ENCODE data around the gene AOAH. TPM values are rescaled to one million over a fixed set of nuclear protein-coding genes. Genes with fewer than 3 reads are reported as not detected.

AOAH gene
- total RNA-seq, 1 experiment from 2014 or later: not detected

- Histone ChIP-seq H3K4me1 (no peaks in the 10 kb centered on the region), H3K4me3 (ENCODE audit: low read depth, low read length) (no peak overlapping the region), H3K9me3 (no peaks in the 10 kb centered on the region), H3K36me3 (ENCODE audit: control insufficient read depth, insufficient read depth, low read length) (no peaks in the 10 kb centered on the region), H3K27me3 (replicated peaks; ENCODE audit: control insufficient read depth, insufficient read depth, low read length) (no peaks in the 10 kb centered on the region)
- peaks cover 8% of the 10 kb centered on the region for H3K9me3 Mint-ChIP-seq (ENCODE audit: unreplicated experiment)
- ChIA-PET POLR2A (no interaction called here), CTCF (no interaction called here)
- peaks cover 2% of the 10 kb centered on the region for H3K27me3 Mint-ChIP-seq (ENCODE audit: insufficient read depth, unreplicated experiment)
- BruUV-seq (replicated peaks): no TSS peak
- no peak overlapping the region for H3K4me3 Mint-ChIP-seq (ENCODE audit: unreplicated experiment)
- no peak for TF ChIP-seq CTCF (IDR thresholded peaks at IDR 0.05; ENCODE audit: insufficient read depth in 1 of 2, low read depth in 1 of 2, low read length in 1 of 2, severe bottlenecking in 1 of 2, unreplicated experiment in 1 of 2)
- no peak for DNase-seq
- H3K4me1 Mint-ChIP-seq (ENCODE audit: low read depth, unreplicated experiment): no peaks in the 10 kb centered on the region
- intact Hi-C loops (cut with micrococcal nuclease; ENCODE audit: unreplicated experiment): no loop called here
- no peak overlapping the region for H3K27ac Mint-ChIP-seq (ENCODE audit: unreplicated experiment)
- H3K36me3 Mint-ChIP-seq (ENCODE audit: insufficient read depth, unreplicated experiment): no peaks in the 10 kb centered on the region
Observed at GRCh38 chr7:36726806-36727503, 2.7 kb upstream of the AOAH start.

GRCh38 chr7:36726311-36726710, 2.0 kb upstream of the AOAH start:
- Histone ChIP-seq H3K36me3 (ENCODE audit: control insufficient read depth, insufficient read depth, low read length) (no peaks in the 10 kb centered on the region), H3K9me3 (no peaks in the 10 kb centered on the region), H3K4me1 (no peaks in the 10 kb centered on the region), H3K27me3 (replicated peaks; ENCODE audit: control insufficient read depth, insufficient read depth, low read length) (no peaks in the 10 kb centered on the region), H3K4me3 (ENCODE audit: low read depth, low read length) (no peak overlapping the region)
- CTCF ChIA-PET: no interaction called here
- H3K36me3 Mint-ChIP-seq (ENCODE audit: insufficient read depth, unreplicated experiment): no peaks in the 10 kb centered on the region
- no peak overlapping the region for H3K27ac Mint-ChIP-seq (ENCODE audit: unreplicated experiment)
- H3K4me1 Mint-ChIP-seq (ENCODE audit: low read depth, unreplicated experiment): no peaks in the 10 kb centered on the region
- intact Hi-C loops (cut with micrococcal nuclease; ENCODE audit: unreplicated experiment): no loop called here
- H3K9me3 Mint-ChIP-seq (ENCODE audit: unreplicated experiment): peaks cover 2% of the 10 kb centered on the region
- BruUV-seq (replicated peaks): no TSS peak
- DNase-seq: no peak
- TF ChIP-seq CTCF (IDR thresholded peaks at IDR 0.05; ENCODE audit: insufficient read depth in 1 of 2, low read depth in 1 of 2, low read length in 1 of 2, severe bottlenecking in 1 of 2, unreplicated experiment in 1 of 2): no peak
- no peak overlapping the region for H3K4me3 Mint-ChIP-seq (ENCODE audit: unreplicated experiment)
- H3K27me3 Mint-ChIP-seq (ENCODE audit: insufficient read depth, unreplicated experiment): no peaks in the 10 kb centered on the region
- POLR2A ChIA-PET: no interaction called here

- CTCF ChIA-PET: no interaction called here
- no TSS peak for BruUV-seq (replicated peaks)
Observed at GRCh38 chr7:36724996-36725395, 702 bp upstream of the AOAH start.

More at GRCh38 chr7:36724996-36725395, 702 bp upstream of the AOAH start:
- no peak for TF ChIP-seq CTCF (IDR thresholded peaks at IDR 0.05; ENCODE audit: insufficient read depth in 1 of 2, low read depth in 1 of 2, low read length in 1 of 2, severe bottlenecking in 1 of 2, unreplicated experiment in 1 of 2)
- Mint-ChIP-seq H3K9me3 (ENCODE audit: unreplicated experiment) (no peaks in the 10 kb centered on the region), H3K27me3 (ENCODE audit: insufficient read depth, unreplicated experiment) (no peaks in the 10 kb centered on the region), H3K27ac (ENCODE audit: unreplicated experiment) (no peak overlapping the region), H3K36me3 (ENCODE audit: insufficient read depth, unreplicated experiment) (no peaks in the 10 kb centered on the region), H3K4me1 (ENCODE audit: low read depth, unreplicated experiment) (no peaks in the 10 kb centered on the region), H3K4me3 (ENCODE audit: unreplicated experiment) (no peak overlapping the region)
- Histone ChIP-seq H3K27me3 (replicated peaks; ENCODE audit: control insufficient read depth, insufficient read depth, low read length) (no peaks in the 10 kb centered on the region), H3K9me3 (no peaks in the 10 kb centered on the region), H3K4me1 (no peaks in the 10 kb centered on the region), H3K4me3 (ENCODE audit: low read depth, low read length) (no peak overlapping the region), H3K36me3 (ENCODE audit: control insufficient read depth, insufficient read depth, low read length) (no peaks in the 10 kb centered on the region)
- no peak for DNase-seq
- intact Hi-C loops (cut with micrococcal nuclease; ENCODE audit: unreplicated experiment): no loop called here
- POLR2A ChIA-PET: no interaction called here

Measured in Caco-2 (cell line).